Stimulated activated CD8-positive, alpha-beta memory T cell treated with anti-CD3 and anti-CD28 coated beads, Interleukin-15, amount 100 ng/mL, for 24 hours (primary cell): ENCODE measurements around the gene TMEM209.
"Not testable (repeated sequence)": the region's sequence is repeated elsewhere in the genome, so short reads cannot be mapped to it uniquely, and the experiment has no call there.

Source experiments
- DNase-seq: peaks from one replicate; pipeline ENCODE4 v3.0.0-alpha.2; 2020; ENCODE audit warnings: low read depth

The TMEM209 gene

DNA sequence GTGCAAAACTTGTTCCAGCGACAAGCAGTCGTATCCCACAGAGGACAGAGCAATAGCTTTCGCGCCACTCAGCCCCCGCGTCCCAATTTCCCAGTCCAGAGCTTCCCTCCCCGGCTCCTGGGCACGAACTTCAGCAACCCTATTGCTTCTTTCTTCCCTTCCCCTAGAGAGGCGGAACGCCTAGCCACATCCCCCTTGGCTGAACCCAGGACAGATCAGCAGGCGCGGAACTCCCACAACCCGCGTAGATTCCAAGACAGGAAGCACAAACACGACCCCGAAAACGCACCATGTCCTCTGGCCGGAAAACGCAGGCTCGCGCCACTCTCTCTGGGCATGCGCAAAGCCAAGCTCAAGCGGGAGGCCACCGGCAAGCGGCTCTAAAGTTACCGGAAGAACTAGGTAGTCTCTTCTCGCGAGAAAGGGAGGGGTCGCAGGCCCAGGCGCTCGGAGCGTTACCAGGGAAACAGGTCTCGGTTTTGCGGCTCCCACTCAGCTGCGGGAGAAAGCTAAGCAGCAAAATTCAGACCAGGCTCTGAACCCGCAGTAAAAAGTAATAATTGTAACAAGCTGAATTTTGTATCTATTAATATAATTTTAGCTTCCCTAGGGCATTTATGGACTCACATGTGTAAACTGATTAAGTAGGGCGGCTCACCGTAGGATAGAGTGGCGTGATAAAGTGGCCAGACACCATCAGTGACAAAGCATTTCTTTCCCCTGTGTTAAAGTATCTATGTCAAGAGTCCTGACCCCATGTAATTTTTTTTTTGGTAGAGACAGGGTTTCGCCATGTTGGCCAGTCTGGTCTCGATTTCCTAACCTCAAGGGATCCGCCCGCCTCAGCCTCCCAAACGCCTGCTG, at the start of gene TMEM209:
Gene TMEM209, minus strand, starts transcription at position 323 of the 864 bp plus-strand sequence. Its CDS starts 31 bp downstream, at position 292.
- DNase-seq = peak; percentile 78

- DNase-seq = no peak
These were observed 49.3 kb upstream of the TMEM209 start for GRCh38 chr7:130254555-130254954.

DNA sequence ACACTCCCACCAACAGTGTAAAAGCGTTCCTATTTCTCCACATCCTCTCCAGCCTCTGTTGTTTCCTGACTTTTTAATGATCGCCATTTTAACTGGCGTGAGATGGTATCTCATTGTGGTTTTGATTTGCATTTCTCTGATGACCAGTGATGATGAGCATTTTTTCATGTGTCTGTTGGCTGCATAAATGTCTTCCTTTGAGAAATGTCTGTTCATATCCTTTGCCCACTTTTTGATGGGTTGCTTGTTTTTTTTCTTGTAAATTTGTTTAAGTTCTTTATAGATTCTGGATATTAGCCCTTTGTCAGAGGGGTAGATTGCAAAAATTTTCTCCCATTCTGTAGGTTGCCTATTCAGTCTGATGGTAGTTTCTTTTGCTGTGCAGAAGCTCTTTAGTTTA, 44.4 kb upstream of the TMEM209 start:
- DNase-seq = not testable (repeated sequence)

DNA sequence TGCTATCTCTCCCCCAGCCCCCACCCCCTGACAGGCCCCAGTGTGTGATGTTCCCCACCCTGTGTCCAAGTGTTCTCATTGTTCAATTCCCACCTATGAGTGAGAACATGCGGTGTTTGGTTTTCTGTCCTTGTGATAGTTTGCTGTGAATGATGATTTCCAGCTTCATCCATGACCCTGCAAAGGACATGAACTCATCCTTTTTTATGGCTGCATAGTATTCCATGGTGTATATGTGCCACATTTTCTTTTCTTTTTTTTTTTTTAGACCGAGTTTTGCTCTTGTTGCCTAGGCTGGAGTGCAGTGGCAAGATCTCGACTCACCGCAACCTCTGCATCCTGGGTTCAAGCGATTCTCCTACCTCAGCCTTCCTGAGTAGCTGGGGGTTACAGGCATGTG, 43.6 kb upstream of the TMEM209 start:
- DNase-seq = not testable (repeated sequence)

DNA sequence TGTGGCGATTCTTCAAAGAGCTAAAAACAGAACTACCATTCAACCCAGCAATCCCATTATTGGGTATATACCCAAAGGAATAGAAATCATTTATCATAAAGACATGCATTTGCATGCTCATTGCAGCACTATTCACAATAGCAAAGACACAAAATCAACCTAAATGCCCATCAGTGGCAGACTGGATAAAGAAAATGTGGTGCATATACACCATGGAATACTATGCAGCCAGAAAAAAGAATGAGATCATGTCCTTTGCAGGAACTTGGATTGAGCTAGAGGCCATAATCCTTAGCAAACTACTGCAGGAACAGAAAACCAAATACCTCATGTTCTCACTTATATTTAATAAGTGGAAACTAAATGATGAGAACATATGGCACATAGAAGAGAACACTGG, 41.3 kb upstream of the TMEM209 start:
- DNase-seq = not testable (repeated sequence)

DNA sequence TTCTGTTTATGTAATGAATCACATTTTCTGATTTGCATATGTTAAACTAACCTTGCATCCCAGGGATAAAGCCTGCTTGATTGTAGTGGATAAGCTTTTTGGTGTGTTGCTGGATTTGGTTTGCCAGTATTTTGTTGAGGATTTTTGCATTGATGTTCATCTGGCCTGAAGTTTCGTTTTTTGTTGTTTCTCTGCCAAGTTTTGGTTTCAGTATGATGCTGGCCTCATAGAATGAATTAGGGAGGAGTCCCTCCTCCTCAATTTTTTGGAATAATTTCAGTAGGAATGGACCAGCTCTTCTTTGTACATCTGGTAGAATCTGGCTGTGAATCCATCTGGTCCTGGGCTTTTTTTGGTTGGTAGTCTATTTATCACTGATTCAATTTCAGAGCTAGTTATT, 38.3 kb upstream of the TMEM209 start:
- not testable (repeated sequence) for DNase-seq

GRCh38 chr7:130242198-130243014, 37.2 kb upstream of the TMEM209 start:
- peak; percentile 10 for DNase-seq

- no peak for DNase-seq
These were observed 35.0 kb upstream of the TMEM209 start for GRCh38 chr7:130240240-130240639.

DNA sequence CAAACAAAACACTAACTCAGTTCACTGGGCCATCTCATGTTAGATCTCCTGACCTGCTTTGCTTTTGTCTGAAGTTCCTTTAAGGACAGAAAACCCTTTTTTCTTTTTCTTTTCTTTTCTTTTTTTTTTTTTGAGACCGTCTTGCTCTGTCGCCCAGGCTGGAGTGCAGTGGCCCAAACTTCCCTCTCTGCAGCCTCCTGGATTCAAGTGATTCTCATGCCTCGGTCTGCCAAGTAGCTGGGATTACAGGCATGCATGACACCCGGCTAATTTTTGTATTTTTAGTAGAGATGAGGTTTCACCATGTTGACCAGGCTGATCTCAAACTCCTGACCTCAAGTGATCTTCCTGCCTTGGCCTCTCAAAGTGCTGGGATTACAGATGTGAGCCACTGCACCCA, 31.2 kb upstream of the TMEM209 start:
- DNase-seq = not testable (repeated sequence)

GRCh38 chr7:130234078-130234477, 28.9 kb upstream of the TMEM209 start:
- no peak for DNase-seq

- no peak for DNase-seq
These were observed 27.0 kb upstream of the TMEM209 start for GRCh38 chr7:130232209-130232608.

- no peak for DNase-seq
These were observed 26.6 kb upstream of the TMEM209 start for GRCh38 chr7:130231792-130232191.

GRCh38 chr7:130229981-130230380, 24.8 kb upstream of the TMEM209 start:
- DNase-seq = not testable (repeated sequence)

GRCh38 chr7:130228840-130229502, 23.8 kb upstream of the TMEM209 start:
- no peak for DNase-seq

DNA sequence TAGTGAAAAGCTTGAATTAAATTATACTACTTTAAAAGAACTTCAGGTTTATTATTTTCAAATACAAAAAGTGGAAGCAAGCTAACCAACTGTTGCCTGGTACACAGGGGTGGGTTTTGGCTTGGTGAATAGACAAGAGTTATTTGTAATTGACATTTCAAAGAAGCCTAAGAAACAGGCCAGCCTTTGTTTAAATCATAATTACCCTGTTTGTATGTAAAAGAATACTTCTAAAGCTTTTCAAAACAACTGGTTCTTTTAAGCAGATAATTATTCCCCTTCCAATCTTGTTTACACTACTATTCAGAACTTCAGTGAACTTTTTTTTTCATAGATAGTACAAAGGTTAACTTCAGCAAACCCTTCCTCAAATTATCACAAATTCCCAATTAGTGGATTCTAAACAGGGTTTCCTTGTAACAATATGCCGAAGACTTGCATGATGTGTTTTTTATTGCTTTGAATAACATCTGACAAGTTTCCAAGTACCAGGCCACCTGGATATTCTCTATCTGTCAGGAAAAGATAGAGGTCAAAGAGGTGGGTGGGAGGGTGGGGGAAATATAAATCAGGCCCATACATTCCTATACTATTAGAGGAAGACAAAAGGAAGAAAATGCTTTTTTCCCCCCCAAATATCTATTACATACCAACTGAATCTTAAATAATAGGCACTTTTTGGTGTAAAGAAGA, 22.8 kb upstream of the TMEM209 start:
- DNase-seq = no peak

- DNase-seq = no peak
These were observed 21.1 kb upstream of the TMEM209 start for GRCh38 chr7:130226333-130226732.

GRCh38 chr7:130224923-130225322, 19.7 kb upstream of the TMEM209 start:
- not testable (repeated sequence) for DNase-seq

- DNase-seq = no peak
These were observed 19.0 kb upstream of the TMEM209 start for GRCh38 chr7:130224210-130224609.

DNA sequence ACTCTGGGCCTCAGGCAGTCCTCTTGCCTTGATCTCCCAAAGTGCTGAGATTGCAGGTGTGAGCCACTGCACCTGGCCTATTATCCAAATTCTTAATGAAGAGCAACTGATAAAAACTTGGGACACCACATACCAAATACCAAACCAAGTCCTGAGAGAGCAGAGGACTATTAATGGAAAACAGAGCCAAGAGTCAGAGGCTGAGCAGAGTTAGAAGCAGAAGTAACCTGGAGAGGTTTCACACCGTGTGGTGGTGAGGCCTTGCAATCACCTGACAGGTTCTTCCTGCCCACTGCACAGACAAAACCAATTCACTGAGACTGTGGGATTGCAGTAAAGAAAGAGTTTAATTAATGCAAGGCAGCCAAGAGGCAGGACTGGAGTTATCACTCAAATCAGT, 18.4 kb upstream of the TMEM209 start:
- DNase-seq = no peak

DNA sequence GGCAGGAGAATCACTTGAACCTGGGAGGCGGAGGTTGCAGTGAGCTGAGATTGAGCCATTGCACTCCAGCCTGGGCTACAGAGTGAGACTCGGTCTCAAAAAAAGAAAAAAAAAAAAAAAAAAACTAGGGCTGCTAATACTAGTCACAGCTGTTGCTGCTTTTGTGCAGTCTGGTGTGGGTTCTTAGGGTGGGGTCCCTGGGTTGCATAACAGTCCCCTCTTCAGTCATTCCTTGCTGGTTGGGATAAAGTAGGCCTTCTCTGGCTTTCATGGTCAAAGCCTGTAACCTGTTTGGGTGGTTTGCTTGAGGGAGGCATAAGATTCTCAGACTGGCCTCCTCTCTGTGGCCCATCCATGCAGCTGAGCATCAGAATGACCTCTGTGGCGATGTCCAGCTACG, 16.5 kb upstream of the TMEM209 start:
- DNase-seq = no peak

GRCh38 chr7:130219871-130220270, 14.7 kb upstream of the TMEM209 start:
- no peak for DNase-seq
